H9 (cell line): ENCODE measurements around the gene PTPN7. TPM values are rescaled to one million over a fixed set of nuclear protein-coding genes. Genes with fewer than 3 reads are reported as not detected.

Source experiments
- DNase-seq: peaks from one replicate; pipeline ENCODE4 v3.0.0-alpha.2; 2017
- H2AFZ ChIP-seq: one replicate; pipeline ENCODE4 v1.6.1; 2013; ENCODE audit warnings: mild to moderate bottlenecking, low read length, control low read depth, moderate library complexity
- H2AK5ac ChIP-seq: 2 replicates; pipeline ENCODE4 v1.6.1; 2013; ENCODE audit warnings: low read length, control low read depth, mixed read lengths; ENCODE audit not compliant: insufficient read length
- H2BK120ac ChIP-seq: one replicate; pipeline ENCODE4 v1.6.1; 2013; ENCODE audit warnings: low read depth, mild to moderate bottlenecking, low read length, control low read depth, inconsistent platforms; ENCODE audit not compliant: poor library complexity, severe bottlenecking
- H2BK12ac ChIP-seq: 2 replicates; pipeline ENCODE4 v1.6.1; 2013; ENCODE audit warnings: low read length, control low read depth, mixed read lengths, low read depth; ENCODE audit not compliant: insufficient read length
- H2BK15ac ChIP-seq: 2 replicates; pipeline ENCODE4 v1.6.1; 2013; ENCODE audit warnings: low read depth, low read length, control low read depth
- H2BK20ac ChIP-seq: one replicate; pipeline ENCODE4 v1.6.1; 2013; ENCODE audit warnings: low read depth, mild to moderate bottlenecking, low read length, control low read depth, inconsistent platforms; ENCODE audit not compliant: poor library complexity, severe bottlenecking
- H2BK5ac ChIP-seq: 2 replicates; pipeline ENCODE4 v1.6.1; 2013; ENCODE audit warnings: low read length, control low read depth, mixed read lengths; ENCODE audit not compliant: insufficient read length
- H3K14ac ChIP-seq: 2 replicates; pipeline ENCODE4 v1.6.1; 2013; ENCODE audit warnings: low read length, control low read depth; ENCODE audit not compliant: insufficient read depth
- H3K18ac ChIP-seq: 2 replicates; pipeline ENCODE4 v1.6.1; 2013; ENCODE audit warnings: low read depth, mild to moderate bottlenecking, mixed read lengths, low read length, control low read depth; ENCODE audit not compliant: insufficient read length
- H3K23ac ChIP-seq: 2 replicates; pipeline ENCODE4 v1.6.1; 2013; ENCODE audit warnings: low read length, control low read depth, mixed read lengths, low read depth; ENCODE audit not compliant: insufficient read length
- H3K23me2 ChIP-seq: 2 replicates; pipeline ENCODE4 v1.6.1; 2013; ENCODE audit warnings: low read depth, mild to moderate bottlenecking, mixed read lengths, low read length, control low read depth; ENCODE audit not compliant: insufficient read length, poor library complexity, severe bottlenecking
- H3K27ac ChIP-seq: 2 replicates; pipeline ENCODE4 v1.5.1; 2013; ENCODE audit warnings: low read length, control low read depth, mixed read lengths, low read depth; ENCODE audit not compliant: insufficient read length
- H3K27me3 ChIP-seq: 2 replicates; pipeline ENCODE4 v1.6.1; 2013; ENCODE audit warnings: low read length, control low read depth, inconsistent platforms; ENCODE audit not compliant: insufficient read depth
- H3K4ac ChIP-seq: 2 replicates; pipeline ENCODE4 v1.6.1; 2013; ENCODE audit warnings: low read depth, mild to moderate bottlenecking, control low read depth, inconsistent platforms, low read length, moderate library complexity
- H3K4me1 ChIP-seq: 2 replicates; pipeline ENCODE4 v1.6.1; 2013; ENCODE audit warnings: low read length, control low read depth, inconsistent platforms; ENCODE audit not compliant: insufficient read depth
- H3K4me2 ChIP-seq: 2 replicates; pipeline ENCODE4 v1.6.1; 2013; ENCODE audit warnings: low read length, control low read depth, mixed read lengths; ENCODE audit not compliant: insufficient read length, insufficient read depth
- H3K56ac ChIP-seq: 2 replicates; pipeline ENCODE4 v1.6.1; 2013; ENCODE audit warnings: low read depth, mild to moderate bottlenecking, mixed read lengths, low read length, control low read depth; ENCODE audit not compliant: insufficient read length
- H3K79me1 ChIP-seq: 2 replicates; pipeline ENCODE4 v1.6.1; 2013; ENCODE audit warnings: low read depth, mild to moderate bottlenecking, moderate library complexity, low read length, control low read depth, inconsistent platforms; ENCODE audit not compliant: insufficient read depth, poor library complexity, severe bottlenecking
- H3K79me2 ChIP-seq: 2 replicates; pipeline ENCODE4 v1.6.1; 2013; ENCODE audit warnings: low read length, control low read depth, inconsistent platforms; ENCODE audit not compliant: insufficient read depth
- H3K9ac ChIP-seq: 2 replicates; pipeline ENCODE4 v1.6.1; 2013; ENCODE audit warnings: low read length, control low read depth, mixed read lengths; ENCODE audit not compliant: insufficient read length; ENCODE audit errors: extremely low read depth
- H3K9me3 ChIP-seq: one replicate; pipeline ENCODE4 v1.6.1; 2013; ENCODE audit warnings: low read depth, low read length, inconsistent platforms; ENCODE audit not compliant: control insufficient read depth
- H3T11ph ChIP-seq: one replicate; pipeline ENCODE4 v1.6.1; 2013; ENCODE audit warnings: mild to moderate bottlenecking, low read length, control low read depth, inconsistent platforms
- H4K20me1 ChIP-seq: one replicate; pipeline ENCODE4 v1.6.1; 2013; ENCODE audit not compliant: control insufficient read depth, insufficient read length, insufficient read depth
- H4K5ac ChIP-seq: 2 replicates; pipeline ENCODE4 v1.6.1; 2013; ENCODE audit warnings: low read depth, mild to moderate bottlenecking, mixed read lengths, low read length, control low read depth; ENCODE audit not compliant: insufficient read length
- H4K8ac ChIP-seq: replicated peaks from 2 replicates; pipeline ENCODE4 v1.6.1; 2013; ENCODE audit warnings: low read length, control low read depth, mixed read lengths, low read depth; ENCODE audit not compliant: insufficient read length
- H4K91ac ChIP-seq: 2 replicates; pipeline ENCODE4 v1.6.1; 2013; ENCODE audit warnings: low read depth, mild to moderate bottlenecking, moderate library complexity, mixed read lengths, low read length, control low read depth; ENCODE audit not compliant: insufficient read length
- H3K27ac Mint-ChIP-seq, 3 experiments: 2 replicates in 2 of 3; 3 replicates in 1 of 3; pipeline ENCODE4 v1.8.0; 2020 to 2021; ENCODE audit warnings: mixed read lengths in 3 of 3, mild to moderate bottlenecking in 1 of 3, moderate library complexity in 1 of 3
- H3K27me3 Mint-ChIP-seq: 2 replicates; pipeline ENCODE4 v1.8.0; 2021; ENCODE audit warnings: low read depth, mild to moderate bottlenecking, moderate library complexity, mixed read lengths
- H3K36me3 Mint-ChIP-seq, 3 experiments: 2 replicates in 2 of 3; 3 replicates in 1 of 3; pipeline ENCODE4 v1.8.0; 2020 to 2021; ENCODE audit warnings: low read depth in 3 of 3, mixed read lengths in 3 of 3; ENCODE audit not compliant: insufficient read depth in 1 of 3
- H3K4me1 Mint-ChIP-seq, 2 experiments: 2 replicates each; pipeline ENCODE4 v1.8.0; 2020; ENCODE audit warnings: mixed read lengths in 2 of 2
- H3K4me3 Mint-ChIP-seq, 2 experiments: 2 replicates in 1 of 2; 3 replicates in 1 of 2; pipeline ENCODE4 v1.8.0; 2020 to 2021; ENCODE audit warnings: mild to moderate bottlenecking in 2 of 2, mixed read lengths in 2 of 2, moderate library complexity in 1 of 2
- H3K9me3 Mint-ChIP-seq, 2 experiments: 2 replicates in 1 of 2; 3 replicates in 1 of 2; pipeline ENCODE4 v1.8.0; 2020; ENCODE audit warnings: mild to moderate bottlenecking in 2 of 2, mixed read lengths in 2 of 2, moderate library complexity in 1 of 2
- WGBS: extraction: QIAGEN DNeasy Blood & Tissue Kit; methylation state at CpG from one replicate; pipeline ENCODE4 v1.1.7; 2013; ENCODE audit warnings: missing lambda C conversion rate, low lambda C conversion rate, mixed read lengths; ENCODE audit not compliant: insufficient read length; ENCODE audit errors: extremely low coverage; 5-methylcytosine and 5-hydroxymethylcytosine counted together
- total RNA-seq: library from RNA; stranded (reverse); gene quantifications from 2 replicates; pipeline ENCODE4 v1.2.1, GENCODE V29; 2021
- TF ChIP-seq, protein P1 (sequence below): fragments of 200-600 bp; sonication (generic); conservative IDR thresholded peaks from 3 replicates; pipeline ENCODE4 v1.8.0; 2021; ENCODE audit warnings: antibody characterized with exemption, mild to moderate bottlenecking

Gene PTPN7
- total RNA-seq, 1 experiment from 2014 or later: 0.72 TPM

DNA sequence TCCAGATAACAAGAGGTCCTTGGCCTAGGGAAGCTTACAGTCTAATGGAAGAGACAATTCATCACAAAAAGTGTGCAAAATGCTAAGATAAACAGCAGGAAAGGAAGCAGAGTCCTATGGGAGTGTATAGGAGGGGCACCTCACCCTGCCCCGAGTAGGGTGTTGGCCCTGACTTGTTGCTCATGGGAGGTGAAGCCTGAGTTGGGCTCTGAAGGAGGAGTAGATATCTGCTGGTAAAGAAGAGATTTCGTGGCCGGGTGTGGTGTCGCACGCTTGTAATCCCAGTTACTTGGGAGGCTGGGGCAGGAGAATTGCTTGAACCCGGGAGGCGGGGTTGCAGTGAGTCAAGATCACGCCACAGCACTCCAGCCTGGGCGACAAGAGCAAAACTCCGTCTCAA, 56.3 kb downstream of the PTPN7 start:
- H4K20me1 ChIP-seq: no peaks in the 10 kb centered on the region
- H2BK12ac ChIP-seq: no peak overlapping the region
- no peak overlapping the region for H2BK20ac ChIP-seq
- H3K4me3 Mint-ChIP-seq: no peak overlapping the region
- no peak overlapping the region for H3K56ac ChIP-seq
- no peak overlapping the region for H3T11ph ChIP-seq
- H4K8ac ChIP-seq: no peak overlapping the region
- no peak overlapping the region for H2BK120ac ChIP-seq
- H3K23me2 ChIP-seq: no peaks in the 10 kb centered on the region
- peak overlapping the region in 1 of 3 experiments; percentile 52; a peak in 1 of 7 replicates for H3K27ac Mint-ChIP-seq
- H3K79me1 ChIP-seq: no peaks in the 10 kb centered on the region
- H3K27ac ChIP-seq: no peak overlapping the region
- H3K27me3 Mint-ChIP-seq: peaks cover 2% of the 10 kb centered on the region; the same call in 1 of the 2 replicates
- no peaks in the 10 kb centered on the region for H3K9me3 ChIP-seq
- no peaks in the 10 kb centered on the region for H3K36me3 Mint-ChIP-seq
- peaks cover 2% of the 10 kb centered on the region; the same call in 1 of the 2 replicates for H3K4me1 ChIP-seq
- no CpG with 5 or more reads among the region's 10 CpGs for WGBS
- no peak overlapping the region for H3K9ac ChIP-seq
- no peak for DNase-seq
- H4K91ac ChIP-seq: no peak overlapping the region
- no peaks in the 10 kb centered on the region; a peak in 1 of 5 replicates for H3K9me3 Mint-ChIP-seq
- H3K27me3 ChIP-seq: no peaks in the 10 kb centered on the region
- H3K18ac ChIP-seq: no peak overlapping the region
- no peak overlapping the region for H2AK5ac ChIP-seq
- H2AFZ ChIP-seq: no peak overlapping the region
- no peaks in the 10 kb centered on the region for H3K79me2 ChIP-seq
- H3K14ac ChIP-seq: no peak overlapping the region
- no peak overlapping the region for H4K5ac ChIP-seq
- H2BK5ac ChIP-seq: no peak overlapping the region
- TF ChIP-seq, protein P1, sequence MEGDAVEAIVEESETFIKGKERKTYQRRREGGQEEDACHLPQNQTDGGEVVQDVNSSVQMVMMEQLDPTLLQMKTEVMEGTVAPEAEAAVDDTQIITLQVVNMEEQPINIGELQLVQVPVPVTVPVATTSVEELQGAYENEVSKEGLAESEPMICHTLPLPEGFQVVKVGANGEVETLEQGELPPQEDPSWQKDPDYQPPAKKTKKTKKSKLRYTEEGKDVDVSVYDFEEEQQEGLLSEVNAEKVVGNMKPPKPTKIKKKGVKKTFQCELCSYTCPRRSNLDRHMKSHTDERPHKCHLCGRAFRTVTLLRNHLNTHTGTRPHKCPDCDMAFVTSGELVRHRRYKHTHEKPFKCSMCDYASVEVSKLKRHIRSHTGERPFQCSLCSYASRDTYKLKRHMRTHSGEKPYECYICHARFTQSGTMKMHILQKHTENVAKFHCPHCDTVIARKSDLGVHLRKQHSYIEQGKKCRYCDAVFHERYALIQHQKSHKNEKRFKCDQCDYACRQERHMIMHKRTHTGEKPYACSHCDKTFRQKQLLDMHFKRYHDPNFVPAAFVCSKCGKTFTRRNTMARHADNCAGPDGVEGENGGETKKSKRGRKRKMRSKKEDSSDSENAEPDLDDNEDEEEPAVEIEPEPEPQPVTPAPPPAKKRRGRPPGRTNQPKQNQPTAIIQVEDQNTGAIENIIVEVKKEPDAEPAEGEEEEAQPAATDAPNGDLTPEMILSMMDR: no peak
- no peak overlapping the region for H2BK15ac ChIP-seq
- H3K4me1 Mint-ChIP-seq: peaks cover 46 to 59% of the 10 kb centered on the region in 2 experiments
- H3K23ac ChIP-seq: no peak overlapping the region
- H3K4me2 ChIP-seq: no peak overlapping the region
- no peak overlapping the region for H3K4ac ChIP-seq
